ENCODE measurements around the gene GINS2. TPM values are rescaled to one million over a fixed set of nuclear protein-coding genes. Genes with fewer than 3 reads are reported as not detected.

Gene GINS2
- total RNA-seq, 1 experiment from 2014 or later, result 20.2 TPM

- no peak overlapping the region for H2AFZ ChIP-seq
- POLR2A ChIA-PET (ENCODE audit: unreplicated experiment), result no interaction called here
- no peak overlapping the region for H3K4me2 ChIP-seq
- peaks cover 98% of the 10 kb centered on the region for H4K20me1 ChIP-seq (ENCODE audit: insufficient read depth)
- no peak overlapping the region for H3K27ac ChIP-seq
- H3F3A ChIP-seq (ENCODE audit: insufficient read depth, low read depth), result peaks cover 6% of the 10 kb centered on the region; the same call in 1 of the 2 replicates
- intact Hi-C loops (cut with micrococcal nuclease; ENCODE audit: unreplicated experiment), result no loop called here
- H3K9me3 ChIP-seq (ENCODE audit: insufficient read depth, low read depth), result no peaks in the 10 kb centered on the region
- H3K4me3 ChIP-seq, result no peak overlapping the region
- DNase-seq, result no peak
- H3K9me2 ChIP-seq (ENCODE audit: insufficient read depth), result no peaks in the 10 kb centered on the region
- H3K27me3 ChIP-seq (ENCODE audit: insufficient read depth, low read depth), result no peaks in the 10 kb centered on the region
- no TSS peak for BruUV-seq (replicated peaks)
- TF ChIP-seq CTCF (conservative IDR thresholded peaks at IDR 0.05) (no peak), EZH2 (IDR thresholded peaks at IDR 0.05; ENCODE audit: low read depth) (no peak)
- peaks cover 45% of the 10 kb centered on the region for H3K79me2 ChIP-seq (ENCODE audit: low read depth)
- H3K4me1 ChIP-seq (replicated peaks; ENCODE audit: insufficient read depth), result peaks cover 1% of the 10 kb centered on the region; the same call in 1 of the 2 replicates
- CTCF ChIA-PET, result no interaction called here
- no peaks in the 10 kb centered on the region for H3K36me3 ChIP-seq (ENCODE audit: low read depth)
These were observed 50.7 kb downstream of the GINS2 start for GRCh38 chr16:85637808-85638647.

- POLR2A ChIA-PET (ENCODE audit: unreplicated experiment), result no interaction called here
- no TSS peak for BruUV-seq (replicated peaks)
- peaks cover 45% of the 10 kb centered on the region for H3K79me2 ChIP-seq (ENCODE audit: low read depth)
These were observed 51.5 kb downstream of the GINS2 start for GRCh38 chr16:85637061-85637807.

More at GRCh38 chr16:85637061-85637807, 51.5 kb downstream of the GINS2 start:
- no peaks in the 10 kb centered on the region for H3K27me3 ChIP-seq (ENCODE audit: insufficient read depth, low read depth)
- peaks cover 6% of the 10 kb centered on the region; the same call in 1 of the 2 replicates for H3F3A ChIP-seq (ENCODE audit: insufficient read depth, low read depth)
- no peak for DNase-seq
- H3K4me2 ChIP-seq, result no peak overlapping the region
- H3K4me3 ChIP-seq, result no peak overlapping the region
- H3K36me3 ChIP-seq (ENCODE audit: low read depth), result no peaks in the 10 kb centered on the region
- TF ChIP-seq EZH2 (IDR thresholded peaks at IDR 0.05; ENCODE audit: low read depth) (no peak), CTCF (conservative IDR thresholded peaks at IDR 0.05) (no peak)
- H3K9me2 ChIP-seq (ENCODE audit: insufficient read depth), result no peaks in the 10 kb centered on the region
- CTCF ChIA-PET, result no interaction called here
- H3K27ac ChIP-seq, result no peak overlapping the region
- intact Hi-C loops (cut with micrococcal nuclease; ENCODE audit: unreplicated experiment), result no loop called here
- H4K20me1 ChIP-seq (ENCODE audit: insufficient read depth), result peaks cover 98% of the 10 kb centered on the region
- no peak overlapping the region for H2AFZ ChIP-seq
- H3K9me3 ChIP-seq (ENCODE audit: insufficient read depth, low read depth), result no peaks in the 10 kb centered on the region
- H3K4me1 ChIP-seq (replicated peaks; ENCODE audit: insufficient read depth), result no peaks in the 10 kb centered on the region
